Transverse colon (tissue), 4 donors: Measurements from ENCODE around the gene DDAH1. TPM values are rescaled to one million over a fixed set of nuclear protein-coding genes. Genes with fewer than 3 reads are reported as not detected.

Experiments
- DNase-seq: peaks from one replicate; pipeline ENCODE4 v3.0.0-alpha.2; 2019
- H3K27ac ChIP-seq, 4 donors: fragments of 200-600 bp; sonication (generic); 2 replicates each; pipeline ENCODE4 v1.5.1; 2016 to 2018; ENCODE audit warnings: inconsistent platforms in 4 of 4
- H3K27me3 ChIP-seq: fragments of 200-600 bp; sonication (generic); 2 replicates; pipeline ENCODE4 v1.5.1; 2017; ENCODE audit warnings: inconsistent platforms
- H3K36me3 ChIP-seq, 4 donors: fragments of 200-600 bp; sonication (generic); 2 replicates each; pipeline ENCODE4 v1.5.1; 2017 to 2019; ENCODE audit warnings: inconsistent platforms in 4 of 4
- H3K4me1 ChIP-seq, 4 donors: fragments of 200-600 bp; sonication (generic); 2 replicates each; pipeline ENCODE4 v1.5.1; 2017 to 2020; ENCODE audit warnings: inconsistent platforms in 4 of 4
- H3K4me3 ChIP-seq, 4 donors: fragments of 200-600 bp; sonication (generic); 1 replicate in 1 of 4; 2 replicates in 3 of 4; pipeline versions ENCODE4 v1.5.1 to v1.6.1; 2017 to 2019; ENCODE audit warnings: inconsistent platforms in 4 of 4
- H3K9me3 ChIP-seq, 2 donors: fragments of 200-600 bp; sonication (generic); 2 replicates each; pipeline ENCODE4 v1.5.1; 2017 to 2019; ENCODE audit warnings: inconsistent platforms in 2 of 2
- CTCF ChIP-seq, 5 experiments: fragments of 200-600 bp in 3 of 5; fragments of 450-650 bp in 2 of 5; sonication (generic) in 3 of 5; IDR thresholded peaks; 1 replicate in 2 of 5; 2 replicates in 3 of 5; pipeline ENCODE4 v1.5.1; 2016 to 2017; ENCODE audit warnings: antibody characterized with exemption in 5 of 5, inconsistent platforms in 3 of 5, mild to moderate bottlenecking in 2 of 5, moderate library complexity in 1 of 5
- EP300 ChIP-seq: sonication (generic); formaldehyde crosslinking; IDR thresholded peaks from one replicate; pipeline ENCODE4 v1.6.1; 2017; ENCODE audit warnings: antibody characterized with exemption, low read depth
- POLR2A ChIP-seq: fragments of 450-650 bp; IDR thresholded peaks from one replicate; pipeline ENCODE4 v1.6.1; 2016; ENCODE audit warnings: antibody characterized with exemption, mild to moderate bottlenecking, moderate library complexity
- POLR2AphosphoS5 ChIP-seq, 3 donors: sonication (generic); formaldehyde crosslinking; IDR thresholded peaks; one replicate each; pipeline ENCODE4 v1.6.1; 2016; ENCODE audit warnings: antibody characterized with exemption in 3 of 3
- WGBS, 2 donors: methylation state at CpG; one replicate each; pipeline ENCODE4 v1.1.5; 2018; ENCODE audit warnings: low coverage in 1 of 2; 5-methylcytosine and 5-hydroxymethylcytosine counted together
- in situ Hi-C, 4 donors: fragments of 200-750 bp; cut with MboI; loops; one replicate each; pipeline versions ENCODE4 v1.15.0 to v1.15.1; 2017; ENCODE audit warnings: low sequenced_read_pairs in 3 of 4, low pct_ligation_motif_present in 1 of 4, low pct_unique_long_range_greater_than_20kb in 1 of 4
- intact Hi-C: fragments of 100-400 bp; cut with DNase I; formaldehyde crosslinking; loops from one replicate; pipeline ENCODE4 v1.15.1; 2023; ENCODE audit warnings: low total_unique reads
- total RNA-seq, 4 donors: library from RNA; depleted of rRNA; stranded (reverse); fragments of >200 nt; gene quantifications; one replicate each; pipeline ENCODE4 v1.1.0, GENCODE V29; 2016

Gene DDAH1
- total RNA-seq, 4 donors from 2014 or later: 22.4 to 69.4 (median 48.3) TPM

- no peaks in the 10 kb centered on the region for H3K27me3 ChIP-seq
- no peak overlapping the region for H3K27ac ChIP-seq
- no peak for DNase-seq
- TF ChIP-seq POLR2A (no peak), CTCF (IDR thresholded peaks at IDR 0.05) (no peak), POLR2AphosphoS5 (IDR thresholded peaks at IDR 0.05) (no peak), EP300 (no peak)
- H3K9me3 ChIP-seq: no peaks in the 10 kb centered on the region
- H3K36me3 ChIP-seq: no peaks in the 10 kb centered on the region
- 94 to 100% methylated on average over 1 to 2 of the region's 2 CpGs for WGBS, 2 donors
- no peak overlapping the region for H3K4me3 ChIP-seq
- in situ Hi-C loops (no loop called here), intact Hi-C loops (no loop called here)
- H3K4me1 ChIP-seq: peaks cover 0 to 46% (median 26%) of the 10 kb centered on the region in 4 donors
These were observed 89.5 kb downstream of the DDAH1 start for GRCh38 chr1:85375493-85375892.

DNA sequence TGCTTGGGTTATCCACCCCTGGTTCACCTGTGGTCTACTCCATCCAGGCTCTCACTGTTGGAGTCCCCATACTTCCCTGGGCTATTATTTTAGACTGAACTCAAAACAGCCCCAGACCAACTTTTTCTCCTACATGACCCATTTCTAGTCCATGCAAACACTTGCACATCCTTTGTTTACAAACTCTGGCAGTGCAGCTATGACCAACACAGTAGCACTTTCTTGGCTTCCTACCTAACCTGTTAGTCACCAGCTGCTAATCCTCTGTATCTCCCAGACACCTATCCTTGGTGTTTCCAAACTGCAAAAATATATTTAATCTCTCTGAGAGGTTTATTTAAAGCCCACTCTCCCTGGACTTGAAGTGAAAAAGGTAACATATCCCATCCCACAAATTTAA, 90.8 kb downstream of the DDAH1 start:
- H3K4me3 ChIP-seq: no peak overlapping the region
- DNase-seq: no peak
- H3K36me3 ChIP-seq: no peaks in the 10 kb centered on the region
- intact Hi-C loops (no loop called here), in situ Hi-C loops (no loop called here)
- no peaks in the 10 kb centered on the region for H3K27me3 ChIP-seq
- no peaks in the 10 kb centered on the region for H3K9me3 ChIP-seq
- H3K4me1 ChIP-seq: peaks cover 0 to 46% (median 26%) of the 10 kb centered on the region in 4 donors
- TF ChIP-seq CTCF (IDR thresholded peaks at IDR 0.05) (no peak), POLR2AphosphoS5 (IDR thresholded peaks at IDR 0.05) (peak in 1 of 3 donors; percentile 40)
- no peak overlapping the region for H3K27ac ChIP-seq

DNA sequence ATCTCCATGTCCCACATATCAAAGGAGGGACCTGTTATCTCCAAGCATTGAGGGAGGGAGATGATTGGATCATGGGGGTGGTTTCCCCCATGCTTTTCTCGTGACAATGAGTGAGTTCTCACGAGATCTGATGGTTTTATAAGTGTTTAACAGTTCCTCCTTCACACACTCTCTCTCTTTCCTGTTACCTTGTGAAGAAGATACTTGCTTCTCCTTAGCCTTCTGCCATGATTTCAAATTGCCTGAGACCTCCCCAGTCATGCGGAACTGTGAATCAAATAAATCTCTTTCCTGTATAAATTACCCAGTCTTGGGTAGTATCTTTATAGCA, 91.6 kb downstream of the DDAH1 start:
- 69 to 72% methylated on average over 3 of the region's 3 CpGs for WGBS, 2 donors

GRCh38 chr1:85372683-85373377, 92.1 kb downstream of the DDAH1 start:
- H3K27me3 ChIP-seq: no peaks in the 10 kb centered on the region
- H3K36me3 ChIP-seq: no peaks in the 10 kb centered on the region
- DNase-seq: no peak
- 45 to 52% methylated on average over 5 of the region's 5 CpGs for WGBS, 2 donors
- H3K4me1 ChIP-seq: peaks cover 0 to 46% (median 26%) of the 10 kb centered on the region in 4 donors
- no peak overlapping the region for H3K4me3 ChIP-seq
- no peaks in the 10 kb centered on the region for H3K9me3 ChIP-seq
- TF ChIP-seq EP300 (no peak), POLR2A (no peak), POLR2AphosphoS5 (IDR thresholded peaks at IDR 0.05) (peak; percentile 27 to 52 (median 34))
- peak overlapping the region in 1 of 4 donors; percentile 30 for H3K27ac ChIP-seq
- intact Hi-C loops: no loop called here
- in situ Hi-C loops: no loop called here

More for the DNA sequence above, 91.6 kb downstream of the DDAH1 start:
- TF ChIP-seq POLR2AphosphoS5 (IDR thresholded peaks at IDR 0.05) (no peak), CTCF (IDR thresholded peaks at IDR 0.05) (no peak), EP300 (no peak), POLR2A (no peak)
- Histone ChIP-seq H3K27ac (peak overlapping the region in 1 of 4 donors; percentile 30), H3K27me3 (no peaks in the 10 kb centered on the region), H3K9me3 (no peaks in the 10 kb centered on the region), H3K4me1 (peaks cover 0 to 46% (median 26%) of the 10 kb centered on the region in 4 donors), H3K4me3 (no peak overlapping the region), H3K36me3 (no peaks in the 10 kb centered on the region)
- intact Hi-C loops: no loop called here
- no peak for DNase-seq
- in situ Hi-C loops: no loop called here

- Histone ChIP-seq H3K27me3 (no peaks in the 10 kb centered on the region), H3K27ac (no peak overlapping the region), H3K9me3 (no peaks in the 10 kb centered on the region), H3K4me3 (no peak overlapping the region), H3K4me1 (peaks cover 0 to 41% (median 26%) of the 10 kb centered on the region in 4 donors), H3K36me3 (no peaks in the 10 kb centered on the region)
- in situ Hi-C loops: no loop called here
- WGBS, 2 donors: 75 to 79% methylated on average over 2 of the region's 2 CpGs
- intact Hi-C loops: no loop called here
- DNase-seq: no peak
- TF ChIP-seq POLR2AphosphoS5 (IDR thresholded peaks at IDR 0.05) (no peak), EP300 (no peak), POLR2A (no peak), CTCF (IDR thresholded peaks at IDR 0.05) (no peak)
These were observed 93.9 kb downstream of the DDAH1 start for GRCh38 chr1:85371021-85371420.
